22Rv1 (cell line): Measurements from ENCODE around the gene FCRL2.

Source experiments
- CTCF ChIP-seq: fragments of 450-650 bp; IDR thresholded peaks from 2 replicates; pipeline ENCODE4 v1.5.1; 2017; ENCODE audit warnings: mild to moderate bottlenecking
- ZFX ChIP-seq: fragments of 450-650 bp; IDR thresholded peaks from 2 replicates; pipeline ENCODE4 v1.6.1; 2017; ENCODE audit warnings: antibody characterized with exemption, borderline replicate concordance

DNA sequence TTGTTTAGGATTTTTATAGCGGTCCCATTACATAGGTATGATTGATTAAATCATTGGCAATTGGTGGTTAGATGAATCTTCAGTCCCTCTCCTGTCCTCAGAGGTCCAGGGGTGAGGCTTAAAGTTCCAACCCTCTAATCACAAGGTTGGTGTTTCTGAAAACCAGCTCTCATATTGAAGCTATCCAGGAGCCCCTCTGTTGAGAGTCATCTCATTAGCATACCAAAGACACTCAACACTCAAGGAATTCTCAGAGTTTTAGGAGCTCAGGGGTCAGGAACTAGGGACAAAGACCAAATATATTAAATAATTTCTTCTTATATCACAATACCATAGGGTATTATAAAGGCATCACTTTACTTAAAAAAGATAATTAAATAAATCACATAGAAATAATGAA lies 23.3 kb downstream of the FCRL2 start:
- TF ChIP-seq CTCF (no peak), ZFX (no peak)
